SK-N-MC (cell line): ENCODE results near the gene KCNK15.

Experiments
- FOXP2 ChIP-seq: optimal IDR thresholded peaks from 2 replicates; pipeline ENCODE3; 2011; ENCODE audit warnings: mild to moderate bottlenecking, moderate library complexity; ENCODE audit not compliant: insufficient read depth; ENCODE audit errors: extremely low read length, control extremely low read depth
- POLR2AphosphoS5 ChIP-seq: IDR thresholded peaks from 2 replicates; pipeline ENCODE4 v1.6.1; 2012; ENCODE audit warnings: mild to moderate bottlenecking, low read depth, low read length, borderline replicate concordance

- no peak for TF ChIP-seq FOXP2
- TF ChIP-seq POLR2AphosphoS5 = no peak
Measured at GRCh38 chr20:44720621-44720996, 25.1 kb upstream of the KCNK15 start.
